GM20431 (cell line): ENCODE measurements around the gene ONECUT1.

ENCODE experiments used
- in situ Hi-C: fragments of 300-500 bp; cut with MseI, MboI; formaldehyde crosslinking; loops from one replicate; pipeline ENCODE4 v1.15.0; 2020; ENCODE audit warnings: low sequenced_read_pairs; ENCODE audit not compliant: unreplicated experiment

ONECUT1 gene

DNA sequence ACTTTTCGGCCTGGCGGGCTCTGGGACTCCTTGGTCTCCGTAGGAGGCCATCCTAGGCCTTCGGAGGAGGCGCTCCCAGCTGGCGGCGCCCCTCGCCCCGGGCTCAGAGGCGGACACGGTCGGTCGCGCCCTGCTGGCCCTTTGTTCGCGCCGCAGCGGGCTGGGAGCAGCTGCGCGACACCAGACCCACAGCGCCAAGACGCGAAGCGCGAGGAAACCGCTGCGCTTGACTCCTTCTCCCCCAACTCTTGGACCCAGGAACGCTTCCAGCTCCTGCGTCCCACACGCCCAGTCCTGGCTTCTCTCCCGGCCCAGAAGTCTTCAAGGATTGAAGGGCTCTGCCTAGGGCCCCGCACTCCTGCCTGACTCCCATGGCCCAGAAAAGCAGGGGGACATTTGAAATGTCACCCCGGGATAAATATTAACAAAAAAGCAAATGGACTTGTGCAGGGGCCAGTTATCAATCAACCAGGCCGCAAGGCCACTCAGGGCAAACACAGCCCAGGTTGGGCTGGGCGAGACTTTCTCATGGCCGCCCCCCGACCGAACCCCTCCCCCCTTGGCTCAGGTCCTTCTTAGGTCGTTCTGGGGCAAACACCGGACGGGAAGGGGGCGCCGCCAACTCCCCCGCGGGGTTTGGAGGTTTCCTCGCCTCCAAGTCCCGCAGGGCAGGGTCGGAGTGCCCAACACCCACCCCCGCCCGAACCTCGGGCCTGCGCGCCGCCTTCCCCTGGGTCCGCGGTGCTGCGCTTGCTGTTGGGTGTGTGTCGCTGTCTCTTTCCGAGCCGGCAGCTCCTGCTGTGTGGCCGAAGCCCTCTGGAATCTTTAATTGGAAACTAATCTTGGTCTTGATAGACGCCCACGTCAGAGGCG, 5.1 kb downstream of the ONECUT1 start:
- in situ Hi-C loops = loop anchor here (25.0 kb wide), 1 partner anchor 402 kb away; no protein-coding TSS in a partner anchor

DNA sequence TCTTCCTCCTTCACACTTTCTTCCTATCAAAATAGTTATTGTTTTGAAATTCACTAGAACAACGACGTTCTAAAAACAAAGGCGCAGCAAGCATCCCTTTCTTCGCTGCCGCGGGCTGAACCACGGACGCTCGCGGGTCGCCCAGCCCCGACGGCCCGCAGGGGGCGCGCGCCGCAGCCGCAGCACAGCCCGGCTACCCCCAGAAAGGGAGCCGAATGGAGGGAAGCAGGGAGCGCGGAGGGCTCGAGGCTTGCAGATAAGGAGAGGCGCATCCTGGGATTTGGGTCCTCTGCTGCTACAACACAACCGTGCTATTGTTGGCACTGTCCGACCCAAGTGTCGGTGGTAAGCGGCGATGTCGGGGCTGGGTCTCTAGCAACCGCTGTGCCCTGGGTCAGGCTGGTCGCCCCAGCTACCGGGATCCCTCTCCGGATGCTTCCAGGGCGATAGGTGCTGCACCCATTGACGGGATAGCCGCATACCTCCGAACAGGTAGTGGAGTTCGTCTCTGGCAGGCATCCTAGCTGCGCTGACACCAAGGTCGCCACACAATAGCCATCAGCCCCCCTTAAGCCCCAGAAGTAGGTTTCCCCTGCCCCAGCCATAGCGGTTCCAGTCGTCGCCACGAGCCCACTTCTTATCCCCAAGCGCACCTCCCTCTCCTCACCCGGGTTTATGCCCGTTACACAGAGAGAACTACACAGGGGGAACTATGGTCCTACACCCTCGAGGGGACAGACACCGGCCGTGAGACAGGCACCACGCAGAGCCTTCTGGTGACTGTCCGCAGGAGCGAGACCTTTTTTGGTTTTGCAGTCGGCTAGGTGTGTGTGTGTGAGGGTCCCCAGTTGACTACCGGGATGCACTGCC, 6.0 kb downstream of the ONECUT1 start:
- in situ Hi-C loops = loop anchor here (25.0 kb wide), 1 partner anchor 403 kb away; no protein-coding TSS in a partner anchor

DNA sequence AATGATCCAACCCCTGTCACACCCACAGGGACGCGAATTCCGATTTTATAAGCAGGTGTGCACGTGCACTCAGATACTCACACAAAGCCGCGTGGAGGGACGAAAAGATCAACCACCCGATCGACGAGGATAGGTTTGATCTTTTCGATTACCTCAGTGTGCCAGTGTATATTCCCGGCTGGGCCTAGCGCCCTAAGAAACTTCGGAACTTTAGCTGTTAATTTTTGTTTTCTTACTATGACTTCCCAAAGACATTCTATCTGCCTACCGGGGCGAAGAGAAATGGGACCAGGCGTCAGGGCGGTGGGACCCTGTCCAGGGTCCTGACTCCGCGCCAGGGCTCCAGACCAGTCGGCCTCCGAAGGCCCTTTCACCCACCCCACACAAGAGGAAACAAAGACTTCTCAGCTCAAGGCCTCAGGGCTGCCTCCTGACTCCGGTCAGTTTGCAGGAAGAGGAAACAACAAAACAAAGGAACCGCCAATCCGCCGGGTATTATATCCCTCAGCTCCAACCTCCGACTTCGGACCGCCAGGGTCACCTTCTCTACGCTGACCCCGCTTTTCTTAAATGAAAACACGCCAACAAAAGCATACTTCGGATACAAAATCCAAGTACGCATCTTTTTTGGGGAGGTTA, 6.8 kb downstream of the ONECUT1 start:
- in situ Hi-C loops = loop anchor here (25.0 kb wide), 1 partner anchor 404 kb away; no protein-coding TSS in a partner anchor

DNA sequence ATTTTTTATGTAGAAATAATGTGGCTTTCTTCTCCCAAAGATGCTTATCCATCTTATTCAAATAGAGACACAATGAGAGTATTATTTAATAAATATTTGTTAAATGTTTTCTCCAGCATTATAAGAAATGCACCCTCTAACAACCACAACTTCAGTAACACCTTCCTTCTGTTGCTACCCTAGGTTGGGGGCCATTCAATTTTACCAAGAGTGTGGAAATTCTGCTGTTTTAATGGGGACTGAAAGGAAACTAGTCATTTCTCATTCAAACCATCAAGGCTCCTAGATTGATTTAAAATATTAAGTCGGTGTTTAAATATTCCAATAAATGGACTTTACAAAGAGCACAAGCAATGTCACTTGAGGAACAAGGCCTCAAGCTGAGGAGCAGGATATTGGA, 7.6 kb downstream of the ONECUT1 start:
- in situ Hi-C loops = loop anchor here (25.0 kb wide), 1 partner anchor 405 kb away; no protein-coding TSS in a partner anchor

DNA sequence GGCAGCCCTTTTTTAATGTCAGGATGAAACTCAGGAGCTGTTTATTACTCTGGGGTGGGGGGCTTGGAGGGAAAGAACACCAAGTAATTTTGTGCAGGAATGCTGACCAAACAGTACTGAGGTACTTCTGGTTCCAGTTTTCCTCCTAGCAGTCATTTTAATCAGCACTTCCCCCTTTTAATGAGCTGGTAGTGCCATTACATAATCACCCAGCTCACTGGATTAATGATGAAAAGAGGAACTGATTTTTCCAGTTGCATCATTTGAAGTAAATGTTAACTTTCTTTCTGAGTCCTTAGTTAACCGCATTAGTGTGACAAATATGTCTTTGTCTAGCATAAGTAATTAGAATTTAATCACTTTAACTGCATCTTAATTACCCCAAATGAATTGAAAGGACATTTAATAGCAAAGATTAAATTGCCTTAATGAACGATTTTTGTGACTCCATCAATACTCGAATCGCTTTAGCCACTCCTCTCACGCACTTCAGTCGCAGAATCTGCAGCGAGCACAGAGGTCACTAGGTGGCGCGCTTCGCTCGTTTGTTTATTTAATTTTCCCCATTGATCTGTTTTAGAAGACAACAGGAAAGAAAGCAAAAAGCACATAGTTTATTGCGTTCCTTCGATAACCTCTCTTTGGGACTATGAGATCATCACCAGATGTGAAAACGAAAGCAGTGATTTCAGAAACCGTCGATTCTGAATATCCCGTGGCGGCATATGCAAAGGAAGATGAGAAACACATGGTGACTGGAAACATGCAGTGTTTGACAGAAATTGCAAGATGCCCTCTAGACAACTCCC, 9.8 kb downstream of the ONECUT1 start:
- in situ Hi-C loops = loop anchor here (25.0 kb wide), 1 partner anchor 407 kb away; no protein-coding TSS in a partner anchor

DNA sequence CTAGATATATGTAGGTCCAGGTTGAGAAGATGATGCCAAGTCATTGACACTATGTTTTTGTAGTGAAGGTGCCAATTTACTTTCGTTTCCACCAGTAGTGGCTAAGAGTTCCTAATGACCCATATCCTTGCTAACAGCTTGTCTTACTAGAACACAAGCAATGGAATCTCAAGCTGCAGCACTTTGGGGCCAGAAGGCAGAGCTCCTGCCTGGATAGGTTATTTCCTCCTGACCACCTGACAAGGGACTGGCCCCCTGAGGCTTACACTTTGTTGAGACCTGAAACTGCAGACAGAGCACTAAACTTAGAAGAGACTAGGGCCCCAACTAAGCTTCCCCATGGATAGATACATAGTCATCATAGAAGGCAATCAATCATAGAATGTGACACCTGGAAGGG, 11.7 kb downstream of the ONECUT1 start:
- in situ Hi-C loops = loop anchor here (25.0 kb wide), 1 partner anchor 409 kb away; no protein-coding TSS in a partner anchor

DNA sequence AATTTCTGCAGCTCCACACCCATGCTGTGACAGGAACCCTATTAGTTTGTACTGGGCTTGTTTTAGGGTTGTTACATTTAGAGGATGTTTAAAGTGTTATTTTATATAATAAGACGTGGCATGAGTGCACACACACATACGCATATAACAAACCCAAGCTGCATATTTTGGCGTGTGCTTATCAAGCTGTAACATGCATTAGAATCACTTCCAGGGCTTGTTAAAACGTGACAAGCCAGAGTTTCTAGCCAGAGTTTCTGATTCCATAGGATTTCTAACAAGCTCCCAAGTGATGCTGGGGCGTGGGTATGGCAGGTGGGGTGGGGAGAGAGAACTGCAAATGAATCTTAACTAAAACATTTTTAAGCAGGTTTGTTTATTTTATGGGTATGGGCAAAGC, 17.4 kb downstream of the ONECUT1 start:
- in situ Hi-C loops = no loop called here

DNA sequence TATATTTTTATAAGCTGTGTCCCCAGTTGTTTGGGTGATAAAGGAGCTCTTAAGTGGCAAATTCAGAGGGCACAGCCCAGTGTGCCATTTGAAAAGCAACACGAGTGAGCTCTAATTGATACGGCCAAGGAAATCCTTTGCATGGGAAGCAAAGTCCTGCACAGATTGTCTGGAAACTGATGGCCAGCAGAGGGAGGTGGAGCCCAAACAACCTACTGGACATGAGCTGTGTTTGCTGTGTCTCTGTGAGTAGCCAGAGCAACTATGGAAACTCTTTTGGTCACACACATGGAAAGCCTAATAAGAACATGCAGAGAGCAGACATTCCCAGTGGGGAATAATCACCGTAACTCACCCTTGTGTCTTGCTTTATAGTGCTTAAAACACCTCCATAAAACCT, 24.4 kb downstream of the ONECUT1 start:
- in situ Hi-C loops = no loop called here

DNA sequence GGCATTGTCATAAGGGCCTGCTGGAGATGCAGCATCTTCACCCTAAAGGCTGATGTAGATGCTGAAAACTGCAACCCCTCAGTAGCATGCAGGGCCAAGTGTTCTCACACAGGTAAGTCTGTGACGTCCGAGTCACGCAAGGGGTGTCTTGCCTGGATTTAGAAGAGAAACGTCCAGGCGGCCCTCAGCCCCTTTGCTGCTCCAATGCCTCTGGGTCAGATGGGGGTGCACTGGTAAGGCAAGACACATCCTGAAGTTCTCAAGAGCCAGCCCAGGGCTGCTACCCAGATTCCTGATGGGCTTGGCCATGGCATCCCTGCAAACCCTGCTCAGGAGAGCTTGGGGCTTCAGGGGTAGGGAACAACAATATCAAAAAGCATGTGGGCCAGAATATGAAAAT, 25.4 kb downstream of the ONECUT1 start:
- in situ Hi-C loops = no loop called here

DNA sequence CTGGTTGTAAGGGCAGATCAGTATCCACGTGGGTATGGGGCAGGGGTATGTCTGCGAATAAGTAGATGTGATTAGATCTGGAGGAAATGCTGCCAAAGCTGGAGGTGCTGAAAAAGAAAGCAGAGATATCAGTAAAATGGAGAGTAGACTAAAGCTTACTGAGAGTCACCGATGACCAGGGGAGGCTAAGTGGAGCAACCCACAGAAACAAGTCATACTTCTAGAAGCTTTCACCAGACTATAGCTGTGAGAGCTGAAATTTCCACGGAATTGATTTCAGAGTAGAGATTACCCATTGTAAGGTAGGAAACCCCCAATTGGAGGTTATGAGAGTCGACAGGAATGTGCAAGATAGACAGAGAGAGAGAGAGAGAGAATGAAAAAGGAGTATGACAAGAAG, 27.5 kb downstream of the ONECUT1 start:
- in situ Hi-C loops = no loop called here

DNA sequence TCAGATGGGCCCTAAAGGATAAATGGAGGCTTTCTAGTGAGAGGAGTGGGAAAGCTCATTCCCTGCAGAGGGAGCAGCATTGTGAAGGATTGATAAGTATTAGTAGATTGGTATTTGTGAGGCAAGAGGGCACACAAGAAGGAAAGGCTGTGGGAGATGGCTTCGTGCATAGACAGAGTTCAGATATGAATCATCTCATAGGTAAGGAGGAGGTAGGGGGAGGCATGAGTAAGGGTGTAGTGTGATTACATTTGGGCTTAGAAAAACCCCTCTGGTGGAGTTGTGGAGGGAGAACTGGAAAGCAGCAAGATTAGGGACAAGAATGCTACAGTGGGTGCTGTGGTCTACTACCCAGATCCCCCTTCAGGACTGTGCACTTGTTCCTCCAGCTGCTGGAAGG, 29.6 kb downstream of the ONECUT1 start:
- in situ Hi-C loops = no loop called here

DNA sequence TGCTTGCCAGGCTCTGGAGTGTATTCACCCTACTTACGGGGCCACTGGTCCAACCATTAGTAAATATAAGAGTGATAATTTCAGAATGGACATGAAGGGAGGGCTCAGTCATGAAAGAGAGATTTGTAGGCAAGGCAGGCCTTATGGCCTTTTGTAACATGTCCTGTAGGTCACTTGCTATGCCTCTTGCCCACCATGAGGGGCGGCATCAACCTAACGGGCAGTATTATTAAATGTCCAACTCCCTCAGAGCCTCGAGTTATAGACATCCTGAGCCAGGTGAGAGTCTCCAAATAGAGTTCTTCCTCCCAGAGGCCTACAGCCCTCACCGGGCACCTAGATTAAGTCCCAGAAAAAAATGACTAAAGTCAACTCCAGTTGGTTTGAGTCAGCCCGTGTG, 30.2 kb downstream of the ONECUT1 start:
- in situ Hi-C loops = no loop called here

DNA sequence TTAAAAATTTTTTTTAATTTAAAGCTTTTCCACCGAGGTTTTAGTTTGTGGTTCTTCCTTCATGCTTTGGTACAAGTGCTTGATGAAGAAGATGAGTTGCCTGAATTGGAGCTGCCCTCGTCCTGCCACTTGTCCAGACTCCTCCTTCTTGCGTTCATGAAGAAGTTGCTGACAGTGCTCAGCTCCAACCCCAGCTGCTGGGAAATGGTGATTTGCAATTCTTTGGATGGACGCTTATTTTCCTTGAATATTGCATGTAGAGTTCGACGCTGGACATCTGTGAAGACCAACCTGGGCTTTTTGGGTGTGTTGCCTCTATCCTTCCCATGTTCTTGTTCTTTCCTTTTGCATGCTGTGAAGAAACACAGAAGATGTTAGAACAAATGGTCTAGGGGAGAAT, 32.6 kb downstream of the ONECUT1 start:
- in situ Hi-C loops = no loop called here

DNA sequence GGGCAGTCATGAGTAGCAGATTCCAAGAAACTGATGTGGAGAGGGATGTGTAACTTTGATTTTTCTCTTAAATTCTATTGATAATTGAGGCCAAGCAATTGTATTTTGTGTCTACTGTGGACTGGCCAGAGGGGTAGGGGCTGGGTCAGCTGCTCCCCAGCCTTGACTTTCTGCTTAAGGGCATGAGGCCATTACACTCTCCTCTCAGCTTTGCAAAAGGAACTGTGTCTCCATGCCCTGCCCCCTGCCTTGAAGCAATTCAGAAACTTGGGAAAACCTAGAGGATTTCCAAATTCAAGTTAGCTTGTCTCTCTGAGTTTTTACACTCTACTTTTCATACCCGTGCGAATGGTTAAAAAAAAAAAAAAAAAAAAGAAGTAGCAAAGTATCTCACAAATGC, 38.6 kb downstream of the ONECUT1 start:
- in situ Hi-C loops = no loop called here

DNA sequence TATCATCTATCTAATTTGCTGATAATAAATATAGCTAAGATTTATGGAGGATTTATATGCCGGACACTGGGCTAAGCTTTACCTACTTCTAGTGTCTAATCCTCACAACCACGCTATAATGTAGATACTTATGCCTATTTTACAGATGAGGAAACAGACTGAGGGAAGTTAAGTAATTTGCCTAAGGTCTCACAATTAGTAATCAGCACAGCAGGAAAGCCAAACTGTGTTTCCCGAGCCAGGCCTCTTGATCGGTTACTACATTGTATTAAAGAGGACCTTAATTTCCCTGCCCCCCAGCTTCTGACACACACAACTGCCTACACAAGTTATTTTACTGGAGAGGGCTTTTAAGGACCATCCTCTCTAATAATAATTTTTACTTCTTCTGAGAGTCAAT, 40.9 kb downstream of the ONECUT1 start:
- in situ Hi-C loops = loop anchor here (25.0 kb wide), 3 partner anchors 137 to 487 kb away; no protein-coding TSS in a partner anchor

DNA sequence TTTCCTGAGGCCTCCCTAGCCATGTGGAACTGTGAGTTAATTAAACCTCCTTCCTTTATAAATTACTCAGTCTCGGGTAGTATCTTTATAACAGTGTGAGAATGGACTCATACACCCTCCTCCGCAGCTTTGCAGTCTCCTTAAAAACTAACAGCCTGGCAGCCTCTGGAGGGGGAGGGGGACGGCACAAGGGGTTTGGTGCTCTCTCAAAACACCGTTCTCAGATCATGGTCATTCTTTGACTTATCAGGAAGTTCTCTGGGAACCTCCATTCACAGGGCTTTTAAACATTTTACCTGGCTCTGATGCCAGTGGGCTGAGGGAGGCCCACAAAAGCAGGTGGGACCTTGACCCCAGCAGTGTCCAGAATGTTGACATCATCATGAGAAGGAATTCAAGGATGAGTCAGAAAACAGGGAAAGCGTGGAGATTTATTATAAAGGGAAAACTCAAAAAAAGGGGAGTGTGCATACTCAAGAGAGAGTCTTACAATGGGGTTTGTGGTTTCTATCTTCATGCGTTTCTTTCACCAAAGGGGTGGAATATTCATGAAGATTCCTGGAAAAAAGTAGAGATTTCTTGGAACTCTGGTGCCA, 43.9 kb downstream of the ONECUT1 start:
- in situ Hi-C loops = loop anchor here (25.0 kb wide), 3 partner anchors 134 to 484 kb away; no protein-coding TSS in a partner anchor

DNA sequence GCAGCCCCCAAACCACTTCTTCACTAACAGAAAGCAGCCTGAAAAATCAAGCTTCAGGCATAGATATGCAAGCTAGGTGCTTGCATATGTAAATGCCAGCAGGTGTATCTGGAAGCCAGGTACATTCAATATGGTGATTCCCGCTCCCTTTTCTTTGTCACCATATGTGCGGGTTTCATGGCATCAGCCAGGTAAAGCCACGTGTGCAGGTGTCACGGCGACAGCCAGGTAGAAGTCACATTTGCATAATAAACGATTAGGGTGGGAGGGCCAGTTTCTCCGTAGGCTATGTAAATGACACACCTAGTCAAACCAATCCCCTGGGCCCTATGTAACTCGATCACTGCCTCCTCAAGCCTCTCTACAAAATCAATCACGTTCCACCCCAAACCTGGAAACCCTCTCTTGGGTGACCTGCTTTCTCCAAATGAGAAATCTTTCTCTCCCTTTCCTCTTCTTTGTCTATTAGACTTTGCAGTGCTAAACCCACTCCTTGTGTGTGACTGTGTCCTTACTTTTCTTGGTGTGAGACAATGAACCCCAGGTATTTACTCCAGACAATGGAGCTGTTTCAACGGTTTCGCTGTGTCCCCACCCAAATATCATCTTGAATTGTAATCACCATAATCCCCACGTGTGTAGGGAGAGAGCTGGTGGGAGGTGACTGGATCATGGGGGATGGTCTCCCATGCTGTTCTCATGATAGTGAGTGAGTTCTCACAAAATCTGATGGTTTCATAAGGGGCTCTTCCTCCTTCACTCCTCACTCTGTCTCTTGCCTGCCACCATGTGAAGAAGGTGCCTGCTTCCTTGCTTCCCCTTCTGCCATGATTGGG, 44.6 kb downstream of the ONECUT1 start:
- in situ Hi-C loops = loop anchor here (25.0 kb wide), 3 partner anchors 133 to 483 kb away; no protein-coding TSS in a partner anchor

DNA sequence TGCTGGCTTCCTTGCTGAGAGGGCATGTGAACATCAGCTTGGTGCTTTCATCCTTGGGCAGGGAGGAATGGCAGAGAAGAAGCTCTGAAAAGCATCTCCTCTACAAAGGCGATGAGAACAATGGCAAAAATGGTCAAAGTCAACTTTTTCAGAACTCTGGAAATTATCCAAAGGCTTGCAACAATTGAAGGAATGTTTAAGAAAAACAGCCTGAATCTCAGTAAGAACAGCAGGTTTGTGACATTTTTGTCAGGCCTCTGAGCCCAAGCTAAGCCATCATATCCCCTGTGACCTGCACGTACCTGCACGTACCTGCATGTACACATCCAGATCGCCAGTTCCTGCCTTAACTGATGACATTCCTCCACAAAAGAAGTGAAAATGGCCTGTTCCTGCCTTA, 51.8 kb downstream of the ONECUT1 start:
- in situ Hi-C loops = loop anchor here (25.0 kb wide), 3 partner anchors 126 to 476 kb away; no protein-coding TSS in a partner anchor
